Measurements from ENCODE around the gene BRF1. TPM values are rescaled to one million over a fixed set of nuclear protein-coding genes. Genes with fewer than 3 reads are reported as not detected.

The BRF1 gene
- total and polyA plus RNA-seq, 2 of the 8 experiments (the other 6 are each of a cell fraction or from before 2014, with no cell fraction given) = 7.7 to 18.3 TPM

DNA sequence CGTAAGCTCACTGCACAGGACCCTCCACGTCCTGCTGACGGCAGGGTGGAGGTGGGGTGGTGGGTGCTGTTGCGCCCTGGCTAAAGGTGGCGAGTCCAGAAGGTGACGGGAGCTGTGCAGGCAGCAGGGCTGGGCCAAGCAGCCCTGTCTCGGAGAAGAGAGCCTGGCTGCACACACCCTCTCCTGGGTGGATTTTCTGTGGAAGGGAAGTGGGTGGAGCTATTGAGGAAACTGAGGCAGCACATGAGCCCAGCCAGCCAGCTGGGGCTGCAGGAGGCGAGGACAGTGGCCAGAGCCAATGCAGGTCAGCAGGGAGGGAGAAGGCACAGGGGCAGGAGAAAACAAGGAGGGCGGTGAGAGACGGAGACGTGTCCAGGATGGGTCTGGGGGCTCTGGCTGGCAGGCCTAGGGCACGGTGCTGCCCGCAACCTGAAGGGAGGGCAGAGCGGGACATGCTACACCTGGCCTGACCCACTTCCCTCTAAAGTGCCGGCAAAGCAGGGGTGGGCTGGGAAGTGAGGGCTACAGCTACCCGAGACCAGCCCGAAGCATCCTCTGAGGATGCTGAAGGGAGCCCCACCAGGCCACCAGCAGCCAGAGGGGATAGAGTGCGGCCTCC, 32.0 kb downstream of the BRF1 start:
- H4K5ac ChIP-seq (ENCODE audit: insufficient read length, low read depth, low read length) = no peak overlapping the region
- no peak overlapping the region for H3K9ac ChIP-seq (replicated peaks in 1 of 4; ENCODE audit: extremely low read depth in 1 of 4, low read depth in 3 of 4, low read length in 3 of 4)
- H4K91ac ChIP-seq (replicated peaks; ENCODE audit: insufficient read length, low read length) = no peak overlapping the region
- POLR2A ChIA-PET (ENCODE audit: partially characterized antibody) = no interaction called here
- H3K27me3 ChIP-seq (replicated peaks in 1 of 4; ENCODE audit: control insufficient read depth in 3 of 4, extremely low read depth in 1 of 4, insufficient read depth in 3 of 4, low read length in 3 of 4) = no peaks in the 10 kb centered on the region
- no peak overlapping the region; the same call in 1 of the 2 replicates for H4K8ac ChIP-seq (ENCODE audit: extremely low read depth, insufficient read depth, low read length)
- H3K36me3 ChIP-seq (ENCODE audit: control insufficient read depth in 2 of 4, insufficient read depth in 4 of 4, low read length in 3 of 4) = no peaks in the 10 kb centered on the region; a peak in 1 of 8 replicates
- DNase-seq (ENCODE audit: low read depth in 1 of 2, low spot score in 2 of 2) = no peak
- no peaks in the 10 kb centered on the region for H3K79me2 ChIP-seq (ENCODE audit: control insufficient read depth in 1 of 2, insufficient read depth in 2 of 2, low read length in 2 of 2)
- H3K56ac ChIP-seq (replicated peaks; ENCODE audit: insufficient read length, low read depth, low read length) = no peak overlapping the region
- H3K4me2 ChIP-seq (ENCODE audit: insufficient read depth in 1 of 2, low read depth in 2 of 2, low read length in 2 of 2) = no peak overlapping the region
- H3K23ac ChIP-seq (ENCODE audit: insufficient read length) = no peak overlapping the region
- no peak overlapping the region for H3K4me3 ChIP-seq (ENCODE audit: extremely low read depth in 1 of 4, insufficient read depth in 2 of 4, low read depth in 3 of 4, low read length in 4 of 4)
- no peak overlapping the region for H2BK5ac ChIP-seq (ENCODE audit: low read depth, low read length)
- H2BK120ac ChIP-seq (replicated peaks; ENCODE audit: low read depth, low read length) = no peak overlapping the region
- H2AK5ac ChIP-seq (ENCODE audit: low read depth, low read length) = no peak overlapping the region
- WGBS, 2 experiments (ENCODE audit: extremely low coverage in 1 of 2, insufficient coverage in 1 of 2, insufficient read length in 1 of 2, insufficient replicate concordance in 2 of 2, low coverage in 1 of 2, low lambda C conversion rate in 2 of 2, missing lambda C conversion rate in 1 of 2) = 87% methylated on average over 18 of the region's 18 CpGs; no CpG with 5 or more reads in 1 of the 2 experiments
- no peak overlapping the region for H2BK12ac ChIP-seq (ENCODE audit: low read depth, low read length)
- H3K27ac ChIP-seq (ENCODE audit: low read depth, low read length) = no peak overlapping the region
- H3K14ac ChIP-seq (ENCODE audit: insufficient read length) = no peak overlapping the region
- H3K23me2 ChIP-seq (ENCODE audit: low read depth, low read length) = no peaks in the 10 kb centered on the region
- H3K9me3 ChIP-seq (ENCODE audit: insufficient read depth in 2 of 2, low read depth in 1 of 2, low read length in 1 of 2) = no peaks in the 10 kb centered on the region
- no peak overlapping the region for H2BK20ac ChIP-seq (ENCODE audit: low read length)
- no peaks in the 10 kb centered on the region for H3K79me1 ChIP-seq (ENCODE audit: low read depth, low read length)
- H2AFZ ChIP-seq (ENCODE audit: low read length) = no peak overlapping the region
- no peak for TF ChIP-seq NRF1 (IDR thresholded peaks at IDR 0.05; ENCODE audit: low read depth, low read length)
- TF ChIP-seq SAP30 (IDR thresholded peaks at IDR 0.05; ENCODE audit: insufficient read depth, insufficient replicate concordance, low read length) = no peak
- TF ChIP-seq CTBP2 (IDR thresholded peaks at IDR 0.05; ENCODE audit: borderline replicate concordance, insufficient read depth, insufficient read length, low read length) = no peak
- no peak for TF ChIP-seq TBP (IDR thresholded peaks at IDR 0.05; ENCODE audit: low read depth, low read length)
- no peak for TF ChIP-seq NANOG (IDR thresholded peaks at IDR 0.05; ENCODE audit: insufficient read depth, low read depth, low read length, poor library complexity, severe bottlenecking)
- TF ChIP-seq BCL11A (IDR thresholded peaks at IDR 0.05; ENCODE audit: low read depth in 2 of 2, low read length in 2 of 2) = no peak
- no peak for TF ChIP-seq POU5F1 (IDR thresholded peaks at IDR 0.05; ENCODE audit: low read depth, low read length)
- no peak for TF ChIP-seq SP2 (IDR thresholded peaks at IDR 0.05; ENCODE audit: low read length)
- TF ChIP-seq TAF1 (IDR thresholded peaks at IDR 0.05; ENCODE audit: low read depth, low read length) = no peak
- no peak overlapping the region for H2BK15ac ChIP-seq (ENCODE audit: low read length)
- H4K20me1 ChIP-seq (replicated peaks in 1 of 2; ENCODE audit: control insufficient read depth in 1 of 2, insufficient read depth in 2 of 2, low read length in 2 of 2) = peaks cover 4 to 6% of the 10 kb centered on the region in 2 experiments
- no peak for FAIRE-seq
- H3K4ac ChIP-seq (replicated peaks; ENCODE audit: insufficient read length, low read depth, low read length) = no peak overlapping the region
- H3K4me1 ChIP-seq (replicated peaks in 1 of 4; ENCODE audit: control insufficient read depth in 3 of 4, insufficient read depth in 4 of 4, low read length in 3 of 4) = no peaks in the 10 kb centered on the region
- CTCF ChIA-PET (ENCODE audit: partially characterized antibody) = interaction anchor here (0.8 to 3.0 kb wide), 6 partner anchors 11 to 83 kb away, joined by 3 to 9 read pairs (median 4); no protein-coding TSS in a partner anchor
- no peak overlapping the region for H3K18ac ChIP-seq (ENCODE audit: extremely low read depth, low read length)
